ENCODE data around the gene TRPM3. TPM values are rescaled to one million over a fixed set of nuclear protein-coding genes. Genes with fewer than 3 reads are reported as not detected.

TRPM3 gene
- total RNA-seq, 2 experiments from 2014 or later, result not detected

DNA sequence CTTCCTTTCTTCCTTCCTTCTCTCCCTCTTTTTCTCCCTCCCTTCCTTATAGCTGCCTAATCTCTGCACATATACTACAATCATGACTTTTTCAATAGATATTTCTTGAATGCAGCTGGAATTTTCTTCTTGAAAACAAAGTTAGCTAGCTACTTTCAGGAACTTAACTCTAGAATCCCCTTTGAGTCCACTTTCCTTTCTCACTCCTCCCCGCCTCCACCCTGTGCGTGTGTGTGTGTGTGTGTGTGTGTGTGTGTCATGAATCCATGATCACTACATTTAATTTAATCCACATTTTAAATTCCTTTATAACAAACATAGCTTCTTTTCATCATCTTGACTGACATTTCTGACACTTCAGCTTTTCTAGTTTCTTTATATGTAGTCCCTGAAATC is 539.5 kb downstream of the TRPM3 start:
- H3K4me1 Mint-ChIP-seq (ENCODE audit: low read depth), result no peaks in the 10 kb centered on the region
- no peaks in the 10 kb centered on the region for H3K9me3 Mint-ChIP-seq
- H3K36me3 Mint-ChIP-seq (ENCODE audit: low read depth), result no peaks in the 10 kb centered on the region
- intact Hi-C loops (cut with DNase I, micrococcal nuclease), result no loop called here
- Histone ChIP-seq H3K36me3 (ENCODE audit: insufficient read depth, low read length) (no peaks in the 10 kb centered on the region), H3K4me1 (ENCODE audit: insufficient read depth, low read length) (no peaks in the 10 kb centered on the region), H3K9me3 (ENCODE audit: control insufficient read depth in 1 of 2, insufficient read depth in 1 of 2, low read length in 2 of 2) (no peaks in the 10 kb centered on the region), H3K27me3 (ENCODE audit: control insufficient read depth in 1 of 2, insufficient read depth in 2 of 2, low read length in 2 of 2) (no peaks in the 10 kb centered on the region), H3K4me3 (ENCODE audit: low read length) (no peak overlapping the region), H3K27ac (ENCODE audit: low read depth in 1 of 2, low read length in 2 of 2) (no peak overlapping the region)
- ATAC-seq (ENCODE audit: poor library complexity) (no peak), DNase-seq (no peak)
- H3K4me3 Mint-ChIP-seq, result no peak overlapping the region
- TF ChIP-seq, protein P1, sequence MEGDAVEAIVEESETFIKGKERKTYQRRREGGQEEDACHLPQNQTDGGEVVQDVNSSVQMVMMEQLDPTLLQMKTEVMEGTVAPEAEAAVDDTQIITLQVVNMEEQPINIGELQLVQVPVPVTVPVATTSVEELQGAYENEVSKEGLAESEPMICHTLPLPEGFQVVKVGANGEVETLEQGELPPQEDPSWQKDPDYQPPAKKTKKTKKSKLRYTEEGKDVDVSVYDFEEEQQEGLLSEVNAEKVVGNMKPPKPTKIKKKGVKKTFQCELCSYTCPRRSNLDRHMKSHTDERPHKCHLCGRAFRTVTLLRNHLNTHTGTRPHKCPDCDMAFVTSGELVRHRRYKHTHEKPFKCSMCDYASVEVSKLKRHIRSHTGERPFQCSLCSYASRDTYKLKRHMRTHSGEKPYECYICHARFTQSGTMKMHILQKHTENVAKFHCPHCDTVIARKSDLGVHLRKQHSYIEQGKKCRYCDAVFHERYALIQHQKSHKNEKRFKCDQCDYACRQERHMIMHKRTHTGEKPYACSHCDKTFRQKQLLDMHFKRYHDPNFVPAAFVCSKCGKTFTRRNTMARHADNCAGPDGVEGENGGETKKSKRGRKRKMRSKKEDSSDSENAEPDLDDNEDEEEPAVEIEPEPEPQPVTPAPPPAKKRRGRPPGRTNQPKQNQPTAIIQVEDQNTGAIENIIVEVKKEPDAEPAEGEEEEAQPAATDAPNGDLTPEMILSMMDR (IDR thresholded peaks at IDR 0.05), result no peak
- ChIA-PET POLR2A (interaction anchor here (1.2 kb wide), 1 partner anchor 18 kb away, joined by 3 read pairs; no protein-coding TSS in a partner anchor), CTCF (interaction anchor here (0.6 to 0.7 kb wide), 2 partner anchors 10 to 527 kb away, joined by 3 to 4 read pairs; no protein-coding TSS in a partner anchor)
- H3K27ac Mint-ChIP-seq, result no peak overlapping the region
- H3K27me3 Mint-ChIP-seq, result no peaks in the 10 kb centered on the region

DNA sequence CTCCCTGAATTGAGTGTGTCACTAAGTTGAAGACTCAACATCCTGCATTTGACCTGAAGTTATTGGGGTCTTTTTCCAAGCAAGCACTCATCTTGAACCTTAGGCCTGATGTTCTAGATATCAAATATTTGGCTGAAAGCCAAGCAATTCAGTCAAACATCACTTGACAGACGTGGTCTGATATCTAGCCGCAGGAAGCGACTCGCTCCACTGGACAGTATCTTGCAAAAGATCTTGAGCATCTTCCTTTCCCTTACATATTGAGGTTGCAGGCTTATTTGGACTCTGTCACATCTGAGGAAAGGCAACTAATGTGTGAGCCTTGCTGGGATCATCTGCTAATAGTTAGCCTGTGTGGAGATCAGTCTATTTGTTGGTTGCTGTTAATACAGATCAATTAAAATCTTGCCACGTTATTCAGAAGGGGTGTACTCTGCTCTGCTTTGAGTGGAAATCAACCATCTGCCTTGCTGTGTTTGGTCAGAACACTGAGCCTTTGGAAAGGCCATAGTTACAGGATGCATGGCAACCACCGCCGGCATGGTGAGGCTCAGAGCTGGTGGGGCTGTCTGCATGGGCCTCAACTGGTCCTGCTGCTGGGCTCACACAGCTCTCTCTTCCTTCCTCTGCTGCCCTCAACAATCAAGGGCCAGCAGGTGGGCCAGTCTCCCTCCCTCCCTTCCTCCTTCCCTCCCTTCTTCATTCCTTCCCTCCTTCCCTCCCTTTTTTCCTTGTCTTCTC is 540.0 kb downstream of the TRPM3 start:
- H3K27me3 Mint-ChIP-seq, result no peaks in the 10 kb centered on the region
- H3K27ac ChIP-seq (ENCODE audit: low read depth in 1 of 2, low read length in 2 of 2), result no peak overlapping the region
- no peaks in the 10 kb centered on the region for H3K4me1 ChIP-seq (ENCODE audit: insufficient read depth, low read length)
- ChIA-PET POLR2A (interaction anchor here (1.2 kb wide), 1 partner anchor 18 kb away, joined by 3 read pairs; no protein-coding TSS in a partner anchor), CTCF (interaction anchor here (0.7 kb wide), 1 partner anchor 526 kb away, joined by 3 read pairs; no protein-coding TSS in a partner anchor)
- no peaks in the 10 kb centered on the region for H3K9me3 Mint-ChIP-seq
- H3K9me3 ChIP-seq (ENCODE audit: control insufficient read depth in 1 of 2, insufficient read depth in 1 of 2, low read length in 2 of 2), result no peaks in the 10 kb centered on the region
- intact Hi-C loops (cut with DNase I, micrococcal nuclease), result no loop called here
- no peak overlapping the region for H3K4me3 Mint-ChIP-seq
- H3K4me3 ChIP-seq (ENCODE audit: low read length), result no peak overlapping the region
- no peak overlapping the region for H3K27ac Mint-ChIP-seq
- no peaks in the 10 kb centered on the region for H3K36me3 Mint-ChIP-seq (ENCODE audit: low read depth)
- no peaks in the 10 kb centered on the region for H3K36me3 ChIP-seq (ENCODE audit: insufficient read depth, low read length)
- no peak for ATAC-seq (ENCODE audit: poor library complexity)
- TF ChIP-seq, protein P1 (IDR thresholded peaks at IDR 0.05), result no peak
- DNase-seq, result no peak
- no peaks in the 10 kb centered on the region for H3K4me1 Mint-ChIP-seq (ENCODE audit: low read depth)
- H3K27me3 ChIP-seq (ENCODE audit: control insufficient read depth in 1 of 2, insufficient read depth in 2 of 2, low read length in 2 of 2), result no peaks in the 10 kb centered on the region

DNA sequence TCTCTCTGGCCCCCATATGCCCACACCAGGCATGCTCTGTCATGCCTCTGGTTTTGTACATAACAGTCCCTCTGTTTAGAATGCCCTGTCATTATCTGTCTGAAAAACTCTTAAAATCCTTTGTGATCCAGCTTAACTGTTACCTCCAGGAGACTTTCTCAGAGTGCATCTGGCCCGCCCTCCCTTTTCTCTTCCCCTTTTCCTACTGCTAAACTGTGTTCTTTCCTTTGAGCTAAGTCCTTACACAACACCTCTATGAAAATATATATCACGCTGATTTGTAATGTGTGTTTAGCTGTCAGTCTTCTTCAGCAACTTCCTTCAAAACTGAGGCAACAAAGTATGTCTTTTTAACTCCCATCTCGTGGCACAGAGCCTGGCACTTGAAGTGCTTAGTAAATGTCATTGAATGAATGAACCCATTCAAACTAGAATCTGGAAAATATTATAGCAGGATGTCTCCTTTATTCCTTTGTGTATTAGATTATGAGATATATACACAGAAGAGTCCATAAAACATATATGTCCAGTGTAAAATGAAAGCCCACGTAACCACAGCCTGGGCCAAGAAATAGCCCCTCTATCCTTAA is 540.7 kb downstream of the TRPM3 start:
- Mint-ChIP-seq H3K27me3 (no peaks in the 10 kb centered on the region), H3K4me1 (ENCODE audit: low read depth) (no peaks in the 10 kb centered on the region), H3K9me3 (no peaks in the 10 kb centered on the region), H3K36me3 (ENCODE audit: low read depth) (no peaks in the 10 kb centered on the region), H3K4me3 (no peak overlapping the region), H3K27ac (no peak overlapping the region)
- no peak for ATAC-seq (ENCODE audit: poor library complexity)
- TF ChIP-seq, protein P1 (IDR thresholded peaks at IDR 0.05), result no peak
- ChIA-PET CTCF (no interaction called here), POLR2A (no interaction called here)
- H3K27me3 ChIP-seq (ENCODE audit: control insufficient read depth in 1 of 2, insufficient read depth in 2 of 2, low read length in 2 of 2), result no peaks in the 10 kb centered on the region
- H3K27ac ChIP-seq (ENCODE audit: low read depth in 1 of 2, low read length in 2 of 2), result no peak overlapping the region
- intact Hi-C loops (cut with DNase I, micrococcal nuclease), result no loop called here
- H3K36me3 ChIP-seq (ENCODE audit: insufficient read depth, low read length), result no peaks in the 10 kb centered on the region
- no peak overlapping the region for H3K4me3 ChIP-seq (ENCODE audit: low read length)
- H3K9me3 ChIP-seq (ENCODE audit: control insufficient read depth in 1 of 2, insufficient read depth in 1 of 2, low read length in 2 of 2), result no peaks in the 10 kb centered on the region
- H3K4me1 ChIP-seq (ENCODE audit: insufficient read depth, low read length), result no peaks in the 10 kb centered on the region
- peak in 1 of 14 experiments; percentile 5 for DNase-seq

All from CD4-positive, alpha-beta T cell (primary cell).